CD4-positive, alpha-beta T cell treated with Interleukin-15 for 1 hour (primary cell): ENCODE data around the gene LRP5.

Experiments used
- DNase-seq: peaks from one replicate; pipeline ENCODE4 v3.0.0-alpha.2; 2020

The LRP5 gene

GRCh38 chr11:68372625-68373024 lies 60.2 kb downstream of the LRP5 start:
- no peak for DNase-seq

- DNase-seq, result no peak
Observed at GRCh38 chr11:68373189-68373814, 60.9 kb downstream of the LRP5 start.

DNA sequence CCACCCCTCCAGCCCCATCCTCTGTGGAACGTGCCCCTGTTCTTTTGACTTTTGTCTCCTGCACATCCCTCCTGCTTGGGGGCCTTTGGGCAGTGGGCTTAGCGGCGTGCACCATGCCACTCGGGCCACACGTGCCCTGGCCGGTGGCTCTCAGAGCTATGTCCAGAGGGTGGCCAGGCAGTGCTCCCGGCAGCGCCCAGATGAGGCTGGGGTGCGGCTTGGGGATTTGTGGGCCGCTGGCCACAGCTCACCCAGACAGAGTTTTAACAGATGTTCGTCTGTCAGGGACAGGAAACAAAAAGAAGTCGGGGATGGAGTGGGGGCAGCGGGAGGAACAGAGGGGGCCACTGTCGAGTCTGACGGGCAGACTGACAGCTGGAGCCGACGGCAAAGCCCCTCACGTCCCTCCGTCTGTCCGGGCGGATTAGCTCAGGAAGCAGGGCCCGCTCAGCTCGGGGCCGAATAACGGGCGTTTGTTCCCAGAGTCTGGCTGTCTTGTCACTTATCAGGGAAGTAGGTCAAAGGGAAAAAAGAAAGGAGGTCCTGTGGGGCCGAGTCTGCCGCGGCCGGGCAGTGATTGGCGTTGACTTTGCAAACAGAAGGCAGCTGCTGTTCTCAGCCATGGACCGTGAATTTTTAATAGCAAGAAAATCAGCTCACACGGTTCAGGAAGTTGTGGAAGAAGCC lies 61.6 kb downstream of the LRP5 start:
- DNase-seq, result no peak

- no peak for DNase-seq
Observed at GRCh38 chr11:68374531-68374930, 62.1 kb downstream of the LRP5 start.

GRCh38 chr11:68375337-68375736 lies 62.9 kb downstream of the LRP5 start:
- DNase-seq, result no peak

GRCh38 chr11:68375766-68376165 lies 63.4 kb downstream of the LRP5 start:
- DNase-seq, result no peak

GRCh38 chr11:68377389-68377795 lies 65.0 kb downstream of the LRP5 start:
- DNase-seq, result no peak

- DNase-seq, result no peak
Observed at GRCh38 chr11:68379206-68379605, 66.8 kb downstream of the LRP5 start.

DNA sequence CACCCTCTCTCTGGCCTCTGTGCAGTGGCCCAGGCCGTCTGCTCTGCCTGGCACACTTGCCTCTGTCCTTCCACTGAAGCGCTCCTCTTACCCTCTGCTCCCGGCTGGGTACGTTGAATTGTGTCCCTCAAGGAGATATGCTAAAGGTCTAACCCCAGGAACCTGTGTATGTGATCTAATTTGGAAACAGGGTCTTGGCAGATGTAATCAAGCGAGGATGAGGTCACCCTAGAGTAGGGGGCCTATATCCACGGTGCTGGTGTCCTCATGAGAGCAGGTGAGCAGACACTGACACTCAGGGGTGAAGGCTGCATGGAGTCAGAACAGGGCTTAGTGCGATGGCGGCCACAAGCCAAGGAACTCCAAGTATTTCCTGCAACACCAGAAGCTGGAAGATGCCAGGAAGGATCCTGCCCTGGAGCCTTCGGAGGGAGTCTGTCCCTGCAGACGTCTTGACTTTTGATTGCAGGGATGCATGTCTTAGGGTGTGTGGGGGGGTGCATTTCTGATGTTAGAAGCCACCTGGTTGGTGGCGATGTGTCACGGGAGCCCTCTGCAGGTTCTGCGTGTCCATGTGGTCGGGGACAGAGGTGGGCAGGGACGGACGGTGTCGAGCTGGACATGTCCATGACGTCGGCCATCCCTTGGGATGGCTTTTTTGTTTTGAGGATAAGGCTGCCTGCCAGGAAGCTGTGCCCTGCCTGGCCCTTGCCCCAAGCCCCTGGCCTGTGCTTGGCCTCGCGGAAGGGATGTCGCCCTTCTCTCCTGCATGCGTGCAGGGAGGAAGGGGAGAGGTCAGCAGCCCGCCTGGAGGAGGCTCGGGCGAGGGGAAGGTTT lies 68.6 kb downstream of the LRP5 start:
- DNase-seq, result no peak

GRCh38 chr11:68381716-68382115 lies 69.3 kb downstream of the LRP5 start:
- DNase-seq, result no peak

GRCh38 chr11:68382358-68382998 lies 70.1 kb downstream of the LRP5 start:
- DNase-seq, result no peak

DNA sequence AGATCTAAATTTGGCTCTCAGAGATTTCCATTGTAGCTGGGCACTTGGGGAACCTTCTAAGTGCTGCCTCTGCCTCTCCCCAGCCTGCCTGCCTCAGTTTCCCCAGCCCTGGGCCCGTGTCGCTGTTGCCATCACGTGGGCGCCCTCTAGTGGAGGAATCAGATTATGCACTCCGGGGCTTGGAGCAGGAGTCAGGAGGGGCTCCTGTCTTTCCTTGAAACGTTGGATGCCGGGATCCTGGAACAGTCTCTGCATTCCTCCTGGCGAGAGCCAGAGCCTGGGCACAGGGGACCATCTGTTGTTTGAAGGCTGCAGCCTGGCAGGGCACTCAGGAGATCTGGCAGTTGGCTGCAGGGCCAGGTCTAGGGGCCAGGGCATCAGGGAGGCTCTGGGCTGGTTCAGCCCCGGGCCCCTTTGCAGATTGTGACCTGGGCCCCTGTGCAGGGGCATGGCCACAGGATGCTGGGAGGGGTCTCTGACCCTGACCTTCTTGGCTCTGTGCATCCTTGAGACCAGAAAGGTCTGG lies 71.6 kb downstream of the LRP5 start:
- DNase-seq, result peak; percentile 34

GRCh38 chr11:68384530-68385081 lies 72.2 kb downstream of the LRP5 start:
- DNase-seq, result no peak

GRCh38 chr11:68385128-68385527 lies 72.7 kb downstream of the LRP5 start:
- no peak for DNase-seq

DNA sequence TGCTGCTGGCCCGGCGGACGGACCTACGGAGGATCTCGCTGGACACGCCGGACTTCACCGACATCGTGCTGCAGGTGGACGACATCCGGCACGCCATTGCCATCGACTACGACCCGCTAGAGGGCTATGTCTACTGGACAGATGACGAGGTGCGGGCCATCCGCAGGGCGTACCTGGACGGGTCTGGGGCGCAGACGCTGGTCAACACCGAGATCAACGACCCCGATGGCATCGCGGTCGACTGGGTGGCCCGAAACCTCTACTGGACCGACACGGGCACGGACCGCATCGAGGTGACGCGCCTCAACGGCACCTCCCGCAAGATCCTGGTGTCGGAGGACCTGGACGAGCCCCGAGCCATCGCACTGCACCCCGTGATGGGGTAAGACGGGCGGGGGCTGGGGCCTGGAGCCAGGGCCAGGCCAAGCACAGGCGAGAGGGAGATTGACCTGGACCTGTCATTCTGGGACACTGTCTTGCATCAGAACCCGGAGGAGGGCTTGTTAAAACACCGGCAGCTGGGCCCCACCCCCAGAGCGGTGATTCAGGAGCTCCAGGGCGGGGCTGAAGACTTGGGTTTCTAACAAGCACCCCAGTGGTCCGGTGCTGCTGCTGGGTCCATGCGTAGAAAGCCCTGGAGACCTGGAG lies 74.1 kb downstream of the LRP5 start:
- DNase-seq, result no peak

GRCh38 chr11:68387840-68388239 lies 75.4 kb downstream of the LRP5 start:
- DNase-seq, result no peak

- no peak for DNase-seq
Observed at GRCh38 chr11:68388595-68389198, 76.3 kb downstream of the LRP5 start.

- DNase-seq, result no peak
Observed at GRCh38 chr11:68390315-68390714, 77.9 kb downstream of the LRP5 start.

- no peak for DNase-seq
Observed at GRCh38 chr11:68392822-68393221, 80.4 kb downstream of the LRP5 start.

DNA sequence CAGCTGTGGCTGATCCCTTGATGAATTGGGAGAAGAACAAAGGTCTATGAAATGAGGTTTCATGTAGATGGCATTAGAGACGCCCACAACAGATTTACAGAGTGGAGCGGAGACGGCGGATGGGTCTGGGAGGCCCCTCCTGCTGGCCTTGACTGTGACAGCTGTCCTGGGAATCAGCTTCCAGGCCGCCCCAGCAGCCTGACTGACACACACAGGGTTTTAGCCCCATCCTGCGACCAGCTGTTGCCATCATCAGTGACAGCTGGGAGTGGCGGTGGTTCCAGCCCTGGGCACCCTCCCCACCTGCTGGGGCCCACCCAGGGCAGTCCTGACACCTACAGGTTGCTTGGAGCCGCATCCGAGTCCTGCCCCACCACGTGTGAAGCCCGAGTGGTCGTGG lies 84.1 kb downstream of the LRP5 start:
- DNase-seq, result no peak

GRCh38 chr11:68397256-68397655 lies 84.9 kb downstream of the LRP5 start:
- DNase-seq, result no peak
